Endothelial cell of umbilical vein (primary cell): ENCODE measurements around the gene PDE3A.

Experiments
- JUN ChIP-seq: IDR thresholded peaks from 2 replicates; pipeline ENCODE4 v1.6.1; 2011; ENCODE audit warnings: borderline replicate concordance, low read depth; ENCODE audit not compliant: insufficient read length, insufficient read depth
- MYC ChIP-seq: IDR thresholded peaks from one replicate; pipeline ENCODE4 v1.6.1; 2011; ENCODE audit warnings: mild to moderate bottlenecking, low read depth, low read length
- POLR2A ChIP-seq: IDR thresholded peaks from 2 replicates; pipeline ENCODE4 v1.6.1; 2012; ENCODE audit warnings: low read depth, mild to moderate bottlenecking, control low read depth, low read length
- POLR2AphosphoS5 ChIP-seq: IDR thresholded peaks from 2 replicates; pipeline ENCODE4 v1.6.1; 2012; ENCODE audit warnings: low read depth, mild to moderate bottlenecking, control low read depth, low read length, moderate library complexity; ENCODE audit not compliant: insufficient read depth
- TF ChIP-seq, protein P1 (sequence below), 2 donors: IDR thresholded peaks; 1 replicate in 1 of 2; 2 replicates in 1 of 2; pipeline ENCODE4 v1.5.1; 2011; ENCODE audit warnings: low read length in 2 of 2, mild to moderate bottlenecking in 2 of 2, moderate library complexity in 2 of 2, control low read depth in 1 of 2, inconsistent platforms in 1 of 2, low read depth in 1 of 2; ENCODE audit not compliant: insufficient read depth in 1 of 2; ENCODE audit errors: extremely low read depth in 1 of 2
- TF ChIP-seq, protein P2 (sequence below): IDR thresholded peaks from 2 replicates; pipeline ENCODE4 v1.6.1; 2011; ENCODE audit not compliant: insufficient read depth, insufficient read length

DNA sequence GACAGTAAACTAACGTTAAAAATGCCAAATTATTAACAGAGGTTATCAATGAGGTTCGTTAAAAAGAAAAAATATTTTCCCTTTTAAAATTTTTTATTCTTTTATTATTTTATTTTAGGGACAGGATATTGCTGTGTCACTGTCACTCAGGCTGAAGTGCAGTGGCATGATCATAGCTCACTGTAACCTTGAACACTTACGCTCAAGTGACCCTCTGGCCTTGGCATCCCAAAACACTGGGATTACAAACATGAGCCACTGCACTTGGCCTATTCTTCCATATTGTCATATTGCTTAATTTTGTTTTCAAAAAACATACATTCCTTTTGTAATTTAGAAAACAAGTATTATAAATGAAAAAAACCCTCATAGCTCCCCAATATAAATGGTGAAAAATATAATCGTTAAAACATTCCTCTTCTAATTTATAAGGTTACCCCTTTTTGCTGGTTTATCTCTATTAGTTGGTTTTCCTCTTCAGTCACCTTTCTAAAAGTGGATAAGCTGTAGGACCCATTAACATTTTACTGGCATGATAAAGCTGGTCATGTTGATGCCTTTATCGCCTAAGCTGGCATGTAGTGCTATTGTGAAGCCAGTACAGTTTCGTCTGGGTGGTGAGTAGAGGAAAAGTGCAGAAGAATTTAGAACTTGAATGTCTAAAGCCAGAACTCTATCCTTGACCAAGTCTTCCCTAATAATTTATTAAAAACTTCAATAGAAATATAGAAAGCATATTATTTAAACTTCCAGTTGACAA is 27.6 kb downstream of the PDE3A start:
- TF ChIP-seq, protein P1, sequence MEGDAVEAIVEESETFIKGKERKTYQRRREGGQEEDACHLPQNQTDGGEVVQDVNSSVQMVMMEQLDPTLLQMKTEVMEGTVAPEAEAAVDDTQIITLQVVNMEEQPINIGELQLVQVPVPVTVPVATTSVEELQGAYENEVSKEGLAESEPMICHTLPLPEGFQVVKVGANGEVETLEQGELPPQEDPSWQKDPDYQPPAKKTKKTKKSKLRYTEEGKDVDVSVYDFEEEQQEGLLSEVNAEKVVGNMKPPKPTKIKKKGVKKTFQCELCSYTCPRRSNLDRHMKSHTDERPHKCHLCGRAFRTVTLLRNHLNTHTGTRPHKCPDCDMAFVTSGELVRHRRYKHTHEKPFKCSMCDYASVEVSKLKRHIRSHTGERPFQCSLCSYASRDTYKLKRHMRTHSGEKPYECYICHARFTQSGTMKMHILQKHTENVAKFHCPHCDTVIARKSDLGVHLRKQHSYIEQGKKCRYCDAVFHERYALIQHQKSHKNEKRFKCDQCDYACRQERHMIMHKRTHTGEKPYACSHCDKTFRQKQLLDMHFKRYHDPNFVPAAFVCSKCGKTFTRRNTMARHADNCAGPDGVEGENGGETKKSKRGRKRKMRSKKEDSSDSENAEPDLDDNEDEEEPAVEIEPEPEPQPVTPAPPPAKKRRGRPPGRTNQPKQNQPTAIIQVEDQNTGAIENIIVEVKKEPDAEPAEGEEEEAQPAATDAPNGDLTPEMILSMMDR (IDR thresholded peaks at IDR 0.05; ENCODE audit: extremely low read depth in 1 of 2, insufficient read depth in 1 of 2, low read depth in 1 of 2, low read length in 2 of 2), result no peak
- TF ChIP-seq JUN, result no peak
- TF ChIP-seq POLR2AphosphoS5, result no peak
- TF ChIP-seq POLR2A, result no peak
- TF ChIP-seq, protein P2, sequence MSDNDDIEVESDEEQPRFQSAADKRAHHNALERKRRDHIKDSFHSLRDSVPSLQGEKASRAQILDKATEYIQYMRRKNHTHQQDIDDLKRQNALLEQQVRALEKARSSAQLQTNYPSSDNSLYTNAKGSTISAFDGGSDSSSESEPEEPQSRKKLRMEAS, result no peak
- TF ChIP-seq MYC, result no peak
